HG02623 (cell line): ENCODE measurements around the gene ANGEL2.
"Not testable (repeated sequence)": the region's sequence is repeated elsewhere in the genome, so short reads cannot be mapped to it uniquely, and the experiment has no call there.

Source experiments
- ATAC-seq: cut with Tn5 transposase; IDR thresholded peaks from one replicate; pipeline ENCODE4 v1.9.1; 2021; ENCODE audit warnings: moderate library complexity; ENCODE audit not compliant: unreplicated experiment

Gene ANGEL2

GRCh38 chr1:213019450-213019849, 3.8 kb upstream of the ANGEL2 start:
- no peak for ATAC-seq

GRCh38 chr1:213017447-213018273, 2.0 kb upstream of the ANGEL2 start:
- ATAC-seq, result no peak

- ATAC-seq, result no peak
Observed at GRCh38 chr1:213014642-213015041, 1.0 kb downstream of the ANGEL2 start.

- ATAC-seq, result peak; percentile 78
Observed at GRCh38 chr1:213008564-213008963, 7.1 kb downstream of the ANGEL2 start.

GRCh38 chr1:213003256-213003655, 12.4 kb downstream of the ANGEL2 start:
- no peak for ATAC-seq

- ATAC-seq, result no peak
Observed at GRCh38 chr1:212994926-212995325, 20.7 kb downstream of the ANGEL2 start.

GRCh38 chr1:212993960-212994359, 21.7 kb downstream of the ANGEL2 start:
- ATAC-seq, result not testable (repeated sequence)

GRCh38 chr1:212990276-212990675, 25.4 kb downstream of the ANGEL2 start:
- ATAC-seq, result no peak

- no peak for ATAC-seq
Observed at GRCh38 chr1:212987702-212988322, 27.9 kb downstream of the ANGEL2 start.

GRCh38 chr1:212986551-212986950, 29.1 kb downstream of the ANGEL2 start:
- ATAC-seq, result no peak

- no peak for ATAC-seq
Observed at GRCh38 chr1:212984522-212985291, 31.0 kb downstream of the ANGEL2 start.

- no peak for ATAC-seq
Observed at GRCh38 chr1:212983482-212983881, 32.2 kb downstream of the ANGEL2 start.

- ATAC-seq, result no peak
Observed at GRCh38 chr1:212982430-212983152, 33.1 kb downstream of the ANGEL2 start.

GRCh38 chr1:212981571-212982328, 33.9 kb downstream of the ANGEL2 start:
- peak; percentile 56 for ATAC-seq

- ATAC-seq, result no peak
Observed at GRCh38 chr1:212981025-212981495, 34.6 kb downstream of the ANGEL2 start.

GRCh38 chr1:212980123-212980785, 35.4 kb downstream of the ANGEL2 start:
- ATAC-seq, result no peak

- peak; percentile 60 for ATAC-seq
Observed at GRCh38 chr1:212979340-212980122, 36.1 kb downstream of the ANGEL2 start.

- ATAC-seq, result no peak
Observed at GRCh38 chr1:212977781-212978645, 37.7 kb downstream of the ANGEL2 start.
